K562 (cell line): ENCODE results near the gene ITSN2. TPM values are rescaled to one million over a fixed set of nuclear protein-coding genes. Genes with fewer than 3 reads are reported as not detected.

Experiments
- ATAC-seq: fragments of 200-7000 bp; cut with Tn5 transposase; 3 replicates; pipeline ENCODE4 v1.9.1; 2020; ENCODE audit warnings: moderate library complexity
- BruUV-seq: library from RNA; stranded (reverse); fragments of 400-500 nt; replicated peaks from 2 replicates; lab custom pipeline; 2021; lab: Mats Ljungman, UMichigan
- CTCF ChIA-PET: fragments of 300-600 bp; formaldehyde crosslinking; extraction: SDS; loops from one replicate; lab custom pipeline; 2021; ENCODE audit warnings: low intra/inter-chr PET ratio; lab: Yijun Ruan, JAX
- POLR2A ChIA-PET: fragments of 300-600, 350-650 bp; sonication (Branson Sonifier 250); formaldehyde crosslinking; extraction: SDS; loops from one replicate; lab custom pipeline; 2021; ENCODE audit warnings: antibody characterized with exemption, inconsistent platforms; lab: Yijun Ruan, JAX
- DNase-seq, 4 experiments: peaks; one replicate each; pipeline versions ENCODE4 v3.0.0 to v3.0.0-alpha.2; 2011 to 2018; ENCODE audit warnings: low spot score in 3 of 4, mixed read lengths in 3 of 4; ENCODE audit errors: extremely low read depth in 1 of 4
- FAIRE-seq: peaks from 2 replicates; lab custom pipeline; 2011; peaks lifted over from hg19 to GRCh38; lab: Jason Lieb, UNC
- H2AFZ ChIP-seq: 2 replicates; pipeline ENCODE4 v1.6.0; 2011; ENCODE audit warnings: low read depth, low read length, control low read depth, inconsistent platforms
- H3K27ac ChIP-seq: fragments of 200-600 bp; 3 replicates; pipeline ENCODE4 v1.8.0; 2011; ENCODE audit warnings: low read depth, mild to moderate bottlenecking, control low read depth, inconsistent platforms, low read length, moderate library complexity, mixed read lengths; ENCODE audit errors: extremely low read depth
- H3K27me3 ChIP-seq, 2 experiments: fragments of 300-600 bp in 1 of 2; 2 replicates in 1 of 2; 3 replicates in 1 of 2; pipeline versions ENCODE4 v1.6.0 to v1.8.0; 2011; ENCODE audit warnings: inconsistent platforms in 2 of 2, low read length in 2 of 2, mild to moderate bottlenecking in 1 of 2, mixed read lengths in 1 of 2, moderate library complexity in 1 of 2; ENCODE audit not compliant: control insufficient read depth in 2 of 2, insufficient read depth in 2 of 2
- H3K36me3 ChIP-seq: fragments of 300-600 bp; 3 replicates; pipeline ENCODE4 v1.8.0; 2011; ENCODE audit warnings: mild to moderate bottlenecking, low read length, inconsistent platforms; ENCODE audit not compliant: control insufficient read depth, insufficient read depth
- H3K4me1 ChIP-seq, 2 experiments: fragments of 200-600 bp in 1 of 2; replicated peaks in 1 of 2; 2 replicates in 1 of 2; 3 replicates in 1 of 2; pipeline versions ENCODE4 v1.5.1 to v1.8.0; 2011; ENCODE audit warnings: inconsistent platforms in 2 of 2, low read length in 2 of 2, mild to moderate bottlenecking in 1 of 2, mixed read lengths in 1 of 2, moderate library complexity in 1 of 2; ENCODE audit not compliant: control insufficient read depth in 2 of 2, insufficient read depth in 2 of 2
- H3K4me2 ChIP-seq: 2 replicates; pipeline ENCODE4 v1.6.1; 2011; ENCODE audit warnings: low read length, control low read depth, inconsistent platforms, mixed read lengths; ENCODE audit not compliant: insufficient read depth
- H3K4me3 ChIP-seq: fragments of 200-600 bp; sonication (generic), shearing (Covaris generic); 2 replicates; pipeline ENCODE4 v1.5.1; 2016; ENCODE audit warnings: control low read depth, inconsistent platforms
- H3K79me2 ChIP-seq: fragments of 200-600 bp; 3 replicates; pipeline ENCODE4 v1.8.0; 2011; ENCODE audit warnings: low read length, inconsistent platforms; ENCODE audit not compliant: control insufficient read depth, insufficient read depth
- H3K9ac ChIP-seq, 2 experiments: 2 replicates each; pipeline versions ENCODE4 v1.6.0 to v1.6.1; 2011; ENCODE audit warnings: low read depth in 2 of 2, low read length in 2 of 2, control low read depth in 1 of 2, inconsistent platforms in 1 of 2, mild to moderate bottlenecking in 1 of 2, mixed read lengths in 1 of 2; ENCODE audit not compliant: insufficient read depth in 1 of 2
- H3K9me1 ChIP-seq: one replicate; pipeline ENCODE4 v1.6.0; 2011; ENCODE audit warnings: inconsistent platforms, mild to moderate bottlenecking, low read length, moderate library complexity; ENCODE audit not compliant: control insufficient read depth, insufficient read depth
- H3K9me3 ChIP-seq: replicated peaks from 2 replicates; pipeline ENCODE4 v1.5.1; 2011; ENCODE audit warnings: low read depth, low read length, inconsistent platforms; ENCODE audit not compliant: control insufficient read depth, insufficient read depth
- H4K20me1 ChIP-seq: replicated peaks from 2 replicates; pipeline ENCODE4 v1.6.1; 2011; ENCODE audit warnings: low read length, inconsistent platforms, mixed read lengths; ENCODE audit not compliant: control insufficient read depth, insufficient read depth
- ELF4 ChIP-seq: fragments of 450-650 bp; formaldehyde crosslinking; IDR thresholded peaks from 2 replicates; pipeline ENCODE4 v1.4.0; 2022; ENCODE audit warnings: missing genetic modification characterization
- MCM2 ChIP-seq: fragments of 450-650 bp; IDR thresholded peaks from 2 replicates; pipeline ENCODE4 v1.6.1; 2017; ENCODE audit warnings: low read depth, mild to moderate bottlenecking
- MTA3 ChIP-seq: fragments of 450-650 bp; formaldehyde crosslinking; IDR thresholded peaks from 2 replicates; pipeline ENCODE4 v1.6.1; 2017; ENCODE audit warnings: mild to moderate bottlenecking, borderline replicate concordance
- NFIC ChIP-seq: fragments of 450-650 bp; IDR thresholded peaks from 2 replicates; pipeline ENCODE4 v1.6.1; 2017; ENCODE audit warnings: mild to moderate bottlenecking, inconsistent platforms
- RERE ChIP-seq: sonication (generic); formaldehyde crosslinking; IDR thresholded peaks from 2 replicates; pipeline ENCODE4 v1.8.0; 2023; ENCODE audit warnings: missing genetic modification reagents, mild to moderate bottlenecking, borderline replicate concordance
- RHOXF2B ChIP-seq: fragments of 250-450 bp; sonication (Bioruptor Pico); conservative IDR thresholded peaks from 2 replicates; pipeline ENCODE4 v1.5.1; 2021
- ZKSCAN8 ChIP-seq: fragments of 200-800 bp; sonication (Bioruptor generic); IDR thresholded peaks from 2 replicates; pipeline ENCODE4 v1.6.1; 2016; ENCODE audit warnings: missing genetic modification characterization, missing compliant biosample characterization
- ZNF408 ChIP-seq: fragments of 250-450 bp; sonication (Bioruptor Pico); IDR thresholded peaks from 2 replicates; pipeline ENCODE4 v1.4.0; 2020; ENCODE audit warnings: low read depth, mild to moderate bottlenecking, moderate library complexity
- WGBS: fragments of 100-300 bp; shearing (Covaris generic); methylation state at CpG from one replicate; pipeline ENCODE4 v1.1.6; 2016; ENCODE audit warnings: low coverage, mixed read lengths; ENCODE audit not compliant: insufficient coverage; ENCODE audit errors: missing lambda C conversion rate; 5-methylcytosine and 5-hydroxymethylcytosine counted together
- in situ Hi-C: fragments of 300-500 bp; cut with MboI; formaldehyde crosslinking; loops from 4 replicates; pipeline ENCODE4 v1.15.0; 2018; ENCODE audit warnings: inconsistent platforms, mixed read lengths
- intact Hi-C: fragments of 100-400 bp; cut with micrococcal nuclease; formaldehyde crosslinking; loops from 2 replicates; pipeline ENCODE4 v1.14.2; 2022
- polyA plus RNA-seq, 8 experiments: library from polyadenylated mRNA; depleted of rRNA in 4 of 8; stranded (reverse) in 5 of 8; unstranded in 3 of 8; fragments of >200 nt; fragmentation: Nextera tagmentation in 2 of 8; fragmentation: Illumina TruSeq in 1 of 8; extraction: Ambion mirVana in 2 of 8; extraction: Trizol in 1 of 8; gene quantifications; 2 replicates each; pipeline versions ENCODE4 v1.2.1 to v1.2.3, GENCODE V29; 2011 to 2014; ENCODE audit warnings: inconsistent platforms in 1 of 8, missing spikeins in 1 of 8
- total RNA-seq, 7 experiments: library from RNA; depleted of rRNA in 6 of 7; stranded (reverse); fragments of >200 nt in 6 of 7; fragmentation: Illumina TruSeq in 2 of 7; extraction: Trizol in 2 of 7; gene quantifications; 2 replicates each; pipeline versions ENCODE4 v1.2.1 to v1.2.3, GENCODE V29; 2011 to 2021; ENCODE audit warnings: low replicate concordance in 1 of 7
- TF ChIP-seq, protein P1 (sequence below): sonication (generic); formaldehyde crosslinking; IDR thresholded peaks from 2 replicates; pipeline ENCODE4 v1.8.1; 2023; ENCODE audit warnings: mild to moderate bottlenecking, missing genetic modification reagents
- TF ChIP-seq, protein P2 (sequence below): fragments of 250-450 bp; sonication (Bioruptor Pico); IDR thresholded peaks from 2 replicates; pipeline ENCODE4 v1.5.0; 2021
- TF ChIP-seq, protein P3 (sequence below), 2 experiments: fragments of 450-650 bp in 1 of 2; sonication (generic) in 1 of 2; formaldehyde crosslinking; conservative IDR thresholded peaks; 2 replicates each; pipeline versions ENCODE4 v1.4.0 to v1.8.1; 2020 to 2022; ENCODE audit warnings: mild to moderate bottlenecking in 1 of 2, missing genetic modification reagents in 1 of 2

Gene ITSN2
- total and polyA plus RNA-seq, 9 of the 15 experiments (the other 6 are each of a cell fraction or from before 2014, with no cell fraction given), result 6.6 to 19.9 (median 15.2) TPM

- ChIA-PET CTCF (no interaction called here), POLR2A (no interaction called here)
- BruUV-seq, result no TSS peak
- Histone ChIP-seq H3K9me3 (no peaks in the 10 kb centered on the region), H3K9ac (no peak overlapping the region), H3K27me3 (peaks cover 4 to 10% of the 10 kb centered on the region in 2 experiments; a peak in 4 of 5 replicates), H2AFZ (no peak overlapping the region), H3K4me2 (no peak overlapping the region), H3K4me1 (peaks cover 0 to 7% of the 10 kb centered on the region in 2 experiments; a peak in 1 of 5 replicates), H4K20me1 (no peaks in the 10 kb centered on the region), H3K79me2 (no peaks in the 10 kb centered on the region), H3K9me1 (no peaks in the 10 kb centered on the region), H3K4me3 (no peak overlapping the region), H3K36me3 (no peaks in the 10 kb centered on the region), H3K27ac (no peak overlapping the region)
- in situ Hi-C loops, result no loop called here
- WGBS, result 33% methylated on average over 1 of the region's 1 CpG
- no peak for DNase-seq
- intact Hi-C loops, result no loop called here
- ATAC-seq, result no peak
- no peak for TF ChIP-seq NFIC
- TF ChIP-seq ELF4 (CRISPR knock-in tag), result no peak
- no peak for TF ChIP-seq MCM2
- TF ChIP-seq, protein P1, sequence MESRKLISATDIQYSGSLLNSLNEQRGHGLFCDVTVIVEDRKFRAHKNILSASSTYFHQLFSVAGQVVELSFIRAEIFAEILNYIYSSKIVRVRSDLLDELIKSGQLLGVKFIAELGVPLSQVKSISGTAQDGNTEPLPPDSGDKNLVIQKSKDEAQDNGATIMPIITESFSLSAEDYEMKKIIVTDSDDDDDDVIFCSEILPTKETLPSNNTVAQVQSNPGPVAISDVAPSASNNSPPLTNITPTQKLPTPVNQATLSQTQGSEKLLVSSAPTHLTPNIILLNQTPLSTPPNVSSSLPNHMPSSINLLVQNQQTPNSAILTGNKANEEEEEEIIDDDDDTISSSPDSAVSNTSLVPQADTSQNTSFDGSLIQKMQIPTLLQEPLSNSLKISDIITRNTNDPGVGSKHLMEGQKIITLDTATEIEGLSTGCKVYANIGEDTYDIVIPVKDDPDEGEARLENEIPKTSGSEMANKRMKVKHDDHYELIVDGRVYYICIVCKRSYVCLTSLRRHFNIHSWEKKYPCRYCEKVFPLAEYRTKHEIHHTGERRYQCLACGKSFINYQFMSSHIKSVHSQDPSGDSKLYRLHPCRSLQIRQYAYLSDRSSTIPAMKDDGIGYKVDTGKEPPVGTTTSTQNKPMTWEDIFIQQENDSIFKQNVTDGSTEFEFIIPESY, result no peak
- TF ChIP-seq RERE (CRISPR knock-in tag), result no peak
- TF ChIP-seq, protein P2, sequence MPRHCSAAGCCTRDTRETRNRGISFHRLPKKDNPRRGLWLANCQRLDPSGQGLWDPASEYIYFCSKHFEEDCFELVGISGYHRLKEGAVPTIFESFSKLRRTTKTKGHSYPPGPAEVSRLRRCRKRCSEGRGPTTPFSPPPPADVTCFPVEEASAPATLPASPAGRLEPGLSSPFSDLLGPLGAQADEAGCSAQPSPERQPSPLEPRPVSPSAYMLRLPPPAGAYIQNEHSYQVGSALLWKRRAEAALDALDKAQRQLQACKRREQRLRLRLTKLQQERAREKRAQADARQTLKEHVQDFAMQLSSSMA (CRISPR knock-in tag), result no peak
- TF ChIP-seq, protein P3, sequence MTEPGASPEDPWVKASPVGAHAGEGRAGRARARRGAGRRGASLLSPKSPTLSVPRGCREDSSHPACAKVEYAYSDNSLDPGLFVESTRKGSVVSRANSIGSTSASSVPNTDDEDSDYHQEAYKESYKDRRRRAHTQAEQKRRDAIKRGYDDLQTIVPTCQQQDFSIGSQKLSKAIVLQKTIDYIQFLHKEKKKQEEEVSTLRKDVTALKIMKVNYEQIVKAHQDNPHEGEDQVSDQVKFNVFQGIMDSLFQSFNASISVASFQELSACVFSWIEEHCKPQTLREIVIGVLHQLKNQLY (CRISPR knock-in tag; conservative IDR thresholded peaks at IDR 0.05), result no peak
- no peak for TF ChIP-seq ZKSCAN8
- TF ChIP-seq RHOXF2B (CRISPR knock-in tag), result no peak
- TF ChIP-seq MTA3, result no peak
- no peak for TF ChIP-seq ZNF408 (CRISPR knock-in tag)
- FAIRE-seq, result no peak
These were observed 184.0 kb downstream of the ITSN2 start for GRCh38 chr2:24176326-24176725.
